ENCODE measurements around the gene VGLL4.

VGLL4 gene

DNA sequence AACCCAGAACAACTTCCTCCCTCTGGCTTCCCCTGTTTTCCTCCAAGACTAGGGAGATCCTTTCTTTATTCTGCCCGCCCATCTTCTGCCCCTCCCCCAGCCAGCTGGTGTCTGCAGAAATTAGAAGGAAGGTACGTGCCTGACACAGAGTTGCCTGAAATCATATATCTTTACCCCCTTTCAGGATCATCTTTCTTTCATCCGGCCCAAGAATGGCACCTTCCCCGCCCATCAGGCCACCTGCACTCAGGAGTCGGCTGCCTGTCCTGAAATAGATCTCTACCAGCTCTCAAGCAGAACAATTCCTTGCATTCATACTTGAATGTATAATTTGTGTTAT lies 133.7 kb downstream of the VGLL4 start:
- TF ChIP-seq, protein P1, sequence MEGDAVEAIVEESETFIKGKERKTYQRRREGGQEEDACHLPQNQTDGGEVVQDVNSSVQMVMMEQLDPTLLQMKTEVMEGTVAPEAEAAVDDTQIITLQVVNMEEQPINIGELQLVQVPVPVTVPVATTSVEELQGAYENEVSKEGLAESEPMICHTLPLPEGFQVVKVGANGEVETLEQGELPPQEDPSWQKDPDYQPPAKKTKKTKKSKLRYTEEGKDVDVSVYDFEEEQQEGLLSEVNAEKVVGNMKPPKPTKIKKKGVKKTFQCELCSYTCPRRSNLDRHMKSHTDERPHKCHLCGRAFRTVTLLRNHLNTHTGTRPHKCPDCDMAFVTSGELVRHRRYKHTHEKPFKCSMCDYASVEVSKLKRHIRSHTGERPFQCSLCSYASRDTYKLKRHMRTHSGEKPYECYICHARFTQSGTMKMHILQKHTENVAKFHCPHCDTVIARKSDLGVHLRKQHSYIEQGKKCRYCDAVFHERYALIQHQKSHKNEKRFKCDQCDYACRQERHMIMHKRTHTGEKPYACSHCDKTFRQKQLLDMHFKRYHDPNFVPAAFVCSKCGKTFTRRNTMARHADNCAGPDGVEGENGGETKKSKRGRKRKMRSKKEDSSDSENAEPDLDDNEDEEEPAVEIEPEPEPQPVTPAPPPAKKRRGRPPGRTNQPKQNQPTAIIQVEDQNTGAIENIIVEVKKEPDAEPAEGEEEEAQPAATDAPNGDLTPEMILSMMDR (IDR thresholded peaks at IDR 0.05; ENCODE audit: low read depth, low read length), result no peak

DNA sequence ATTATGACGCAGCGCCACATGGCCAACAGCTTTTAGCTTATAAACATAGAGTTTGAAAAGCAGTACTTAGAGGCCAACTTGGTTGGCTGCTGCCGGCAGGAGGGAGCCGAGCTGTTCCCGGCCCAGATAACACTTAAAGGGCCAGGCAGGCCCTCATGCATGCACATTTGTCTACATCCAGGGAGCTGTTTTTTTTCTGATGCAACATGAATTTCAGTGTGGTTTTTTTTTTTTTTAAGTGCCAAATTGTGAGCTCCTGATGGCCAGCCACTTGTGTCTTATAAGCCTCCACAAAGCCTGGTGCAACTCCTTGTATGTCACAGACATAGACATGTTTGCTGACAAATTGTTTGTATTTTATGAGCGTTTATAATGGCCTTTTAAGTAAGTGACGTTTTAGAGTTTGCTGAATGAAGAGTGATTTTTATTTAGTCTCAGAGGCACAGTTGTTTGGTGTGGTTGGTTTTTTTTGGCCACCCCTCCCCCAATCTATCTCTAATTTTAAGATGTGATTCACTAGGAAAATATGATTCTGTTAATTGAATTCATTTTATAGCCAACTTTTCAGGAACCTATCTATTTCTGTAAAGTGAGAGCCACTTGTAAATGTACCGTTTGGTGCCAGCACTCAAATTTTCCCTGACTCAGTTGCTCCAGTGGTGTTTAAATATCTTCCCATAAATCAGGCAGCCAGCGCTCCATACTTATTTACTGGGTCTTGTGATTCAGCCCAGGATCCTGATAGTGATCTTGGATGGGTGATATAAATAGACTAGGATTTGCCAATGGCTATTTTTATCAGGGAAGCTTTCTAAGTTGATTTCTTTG lies 134.3 kb downstream of the VGLL4 start:
- DNase-seq (ENCODE audit: extremely low read depth, low read depth), result peak; percentile 83
- TF ChIP-seq, protein P1 (IDR thresholded peaks at IDR 0.05; ENCODE audit: low read depth, low read length), result peak; percentile 31

More for the DNA sequence above, 133.7 kb downstream of the VGLL4 start:
- DNase-seq (ENCODE audit: extremely low read depth, low read depth), result no peak

DNA sequence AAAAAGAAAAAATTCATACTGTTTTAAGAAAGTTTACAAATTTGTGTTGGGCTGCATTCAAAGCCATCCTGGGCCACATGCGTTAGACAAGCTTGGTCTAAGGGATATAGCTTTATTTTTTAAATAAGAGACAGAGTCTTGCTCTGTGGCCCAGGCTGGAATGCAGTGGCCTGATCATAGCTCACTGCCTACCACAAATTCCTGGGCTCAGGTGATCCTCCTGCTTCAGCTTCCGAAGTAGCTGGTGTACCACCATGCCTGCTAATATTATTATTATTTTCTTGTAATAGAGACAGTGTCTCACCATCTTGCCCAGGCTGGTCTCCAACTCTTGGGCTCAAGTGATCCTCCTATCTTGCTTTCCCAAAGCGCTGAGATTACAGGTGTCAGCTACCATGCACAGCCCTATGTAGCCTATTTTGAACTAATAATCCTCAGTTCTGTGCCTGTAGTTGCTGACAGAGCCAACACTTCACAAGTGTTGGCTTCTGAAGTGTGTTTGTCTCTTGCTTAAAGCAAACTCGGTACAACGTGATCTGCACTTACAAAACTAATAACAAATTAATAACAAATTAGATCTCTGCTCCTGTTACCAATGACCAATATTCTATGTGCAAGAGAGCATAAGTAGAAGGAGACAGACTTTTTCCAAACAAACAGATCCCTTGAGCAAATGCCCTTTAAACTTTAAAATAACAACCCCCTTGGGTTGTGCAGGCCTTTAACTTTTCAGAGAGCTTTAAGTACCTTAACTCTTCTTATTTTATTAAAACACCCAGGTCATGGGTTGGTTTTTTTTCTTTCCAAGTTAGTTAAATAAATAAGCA lies 135.2 kb downstream of the VGLL4 start:
- TF ChIP-seq, protein P1 (IDR thresholded peaks at IDR 0.05; ENCODE audit: low read depth, low read length), result no peak
- no peak for DNase-seq (ENCODE audit: extremely low read depth, low read depth)

DNA sequence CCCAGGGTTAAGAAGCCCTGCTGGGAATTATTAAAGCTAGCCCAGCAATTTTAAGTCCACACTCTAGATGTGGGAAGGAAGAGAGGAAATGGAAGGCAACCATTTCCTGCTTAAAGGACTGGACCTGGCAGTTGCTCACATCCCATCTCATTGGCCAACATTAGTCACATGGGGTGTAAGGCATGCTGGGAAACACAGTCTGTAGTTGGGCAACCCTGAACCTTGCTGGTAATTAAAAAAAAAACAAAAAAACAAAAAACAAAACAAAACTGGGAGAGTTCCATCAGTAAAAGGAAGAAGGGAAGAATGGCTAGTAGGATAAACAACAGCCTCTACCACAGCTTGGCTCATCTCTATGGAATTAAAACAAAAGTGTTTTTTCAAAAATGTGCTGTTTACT lies 136.0 kb downstream of the VGLL4 start:
- TF ChIP-seq, protein P1 (IDR thresholded peaks at IDR 0.05; ENCODE audit: low read depth, low read length), result no peak
- DNase-seq (ENCODE audit: extremely low read depth, low read depth), result no peak

All from AG09319 (cell line).